HEK293T (cell line): ENCODE measurements around the gene TRIM21.
"Not testable (repeated sequence)": the region's sequence is repeated elsewhere in the genome, so short reads cannot be mapped to it uniquely, and the experiment has no call there.

Experiments used
- CTCF ChIA-PET: fragments of 350-600 bp; formaldehyde crosslinking; extraction: SDS; loops from one replicate; lab custom pipeline; 2021; ENCODE audit warnings: antibody characterized with exemption, inconsistent platforms; lab: Yijun Ruan, JAX
- POLR2A ChIA-PET: fragments of 350-600 bp; formaldehyde crosslinking; extraction: SDS; loops from one replicate; lab custom pipeline; 2020; ENCODE audit warnings: antibody characterized with exemption, inconsistent platforms; lab: Yijun Ruan, JAX
- DNase-seq: peaks from one replicate; pipeline ENCODE4 v3.0.0; 2012; ENCODE audit warnings: mixed read lengths; ENCODE audit errors: extremely low spot score
- ARNT ChIP-seq: fragments of 450-650 bp; IDR thresholded peaks from 2 replicates; pipeline ENCODE4 v1.6.1; 2017; ENCODE audit warnings: mild to moderate bottlenecking
- BHLHE40 ChIP-seq: fragments of 450-650 bp; IDR thresholded peaks from 2 replicates; pipeline ENCODE4 v1.6.1; 2016; ENCODE audit warnings: mild to moderate bottlenecking, moderate library complexity, borderline replicate concordance
- CTBP1 ChIP-seq: fragments of 450-650 bp; IDR thresholded peaks from 2 replicates; pipeline ENCODE4 v1.6.1; 2016; ENCODE audit warnings: borderline replicate concordance
- ELF4 ChIP-seq: fragments of 450-650 bp; IDR thresholded peaks from 2 replicates; pipeline ENCODE4 v1.6.1; 2017; ENCODE audit warnings: antibody characterized with exemption
- FOXA1 ChIP-seq: fragments of 450-650 bp; IDR thresholded peaks from 2 replicates; pipeline ENCODE4 v1.6.1; 2016; ENCODE audit warnings: mild to moderate bottlenecking
- FOXK2 ChIP-seq: fragments of 450-650 bp; IDR thresholded peaks from 2 replicates; pipeline ENCODE4 v1.6.1; 2016; ENCODE audit warnings: mild to moderate bottlenecking
- FOXM1 ChIP-seq: fragments of 450-650 bp; IDR thresholded peaks from 2 replicates; pipeline ENCODE4 v1.6.1; 2017; ENCODE audit warnings: mild to moderate bottlenecking, borderline replicate concordance
- HDGF ChIP-seq: fragments of 450-650 bp; IDR thresholded peaks from 2 replicates; pipeline ENCODE4 v1.6.1; 2017; ENCODE audit warnings: antibody characterized with exemption, borderline replicate concordance
- L3MBTL2 ChIP-seq: fragments of 450-650 bp; conservative IDR thresholded peaks from 2 replicates; pipeline ENCODE4 v1.6.1; 2016; ENCODE audit warnings: mild to moderate bottlenecking
- LEF1 ChIP-seq: fragments of 450-650 bp; IDR thresholded peaks from 2 replicates; pipeline ENCODE4 v1.6.1; 2017; ENCODE audit warnings: mild to moderate bottlenecking, borderline replicate concordance
- NFRKB ChIP-seq: fragments of 450-650 bp; IDR thresholded peaks from 2 replicates; pipeline ENCODE4 v1.6.1; 2016; ENCODE audit warnings: mild to moderate bottlenecking, moderate library complexity
- SP1 ChIP-seq: fragments of 450-650 bp; IDR thresholded peaks from 2 replicates; pipeline ENCODE4 v1.6.1; 2017
- SUZ12 ChIP-seq: fragments of 450-650 bp; IDR thresholded peaks from 2 replicates; pipeline ENCODE4 v1.6.1; 2016; ENCODE audit warnings: mild to moderate bottlenecking
- TARDBP ChIP-seq: fragments of 450-650 bp; IDR thresholded peaks from 2 replicates; pipeline ENCODE4 v1.6.1; 2016
- ZNF384 ChIP-seq: fragments of 450-650 bp; IDR thresholded peaks from 2 replicates; pipeline ENCODE4 v1.6.1; 2016
- TF ChIP-seq, protein P1 (sequence below): fragments of 450-650 bp; IDR thresholded peaks from 2 replicates; pipeline ENCODE4 v1.6.1; 2016

TRIM21 gene

DNA sequence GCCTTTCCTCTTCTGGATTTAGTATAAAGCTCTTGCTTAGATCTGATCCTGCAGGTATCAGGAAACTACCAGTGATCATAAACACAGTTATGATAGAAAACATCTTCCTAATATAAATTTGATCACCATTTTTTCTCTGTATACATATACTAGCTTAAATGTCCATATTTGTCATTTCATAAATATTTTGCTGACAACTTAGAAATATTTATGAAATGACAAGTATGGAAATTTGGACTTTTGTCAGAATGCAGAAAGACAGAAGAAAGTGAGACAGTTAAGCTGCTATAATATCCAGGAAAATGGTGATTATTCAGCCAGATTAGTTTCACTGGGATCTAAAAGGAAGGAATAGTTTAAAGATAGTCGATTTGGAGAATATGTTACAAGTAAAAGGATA is 22.8 kb upstream of the TRIM21 start:
- no peak for DNase-seq
- POLR2A ChIA-PET = no interaction called here
- TF ChIP-seq LEF1 = no peak
- TF ChIP-seq NFRKB = no peak
- CTCF ChIA-PET = interaction anchor here (0.6 kb wide), 1 partner anchor 214 kb away, joined by 3 read pairs; no protein-coding TSS in a partner anchor

DNA sequence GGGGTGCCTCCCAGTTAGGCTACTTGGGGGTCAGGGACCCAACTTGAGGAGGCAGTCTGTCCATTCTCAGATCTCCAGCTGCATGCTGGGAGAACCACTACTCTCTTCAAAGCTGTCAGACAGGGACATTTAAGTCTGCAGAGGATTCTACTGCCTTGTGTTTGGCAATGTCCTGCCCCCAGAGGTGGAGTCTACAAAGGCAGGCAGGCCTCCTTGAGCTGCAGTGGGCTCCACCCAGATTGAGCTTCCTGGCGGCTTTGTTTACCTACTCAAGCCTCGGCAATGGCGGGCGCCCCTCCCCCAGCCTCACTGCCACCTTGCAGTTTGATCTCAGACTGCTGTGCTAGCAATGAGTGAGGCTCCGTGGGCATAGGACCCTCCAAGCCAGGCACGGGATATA is 12.7 kb upstream of the TRIM21 start:
- POLR2A ChIA-PET, CTCF ChIA-PET, DNase-seq: not testable (repeated sequence)

DNA sequence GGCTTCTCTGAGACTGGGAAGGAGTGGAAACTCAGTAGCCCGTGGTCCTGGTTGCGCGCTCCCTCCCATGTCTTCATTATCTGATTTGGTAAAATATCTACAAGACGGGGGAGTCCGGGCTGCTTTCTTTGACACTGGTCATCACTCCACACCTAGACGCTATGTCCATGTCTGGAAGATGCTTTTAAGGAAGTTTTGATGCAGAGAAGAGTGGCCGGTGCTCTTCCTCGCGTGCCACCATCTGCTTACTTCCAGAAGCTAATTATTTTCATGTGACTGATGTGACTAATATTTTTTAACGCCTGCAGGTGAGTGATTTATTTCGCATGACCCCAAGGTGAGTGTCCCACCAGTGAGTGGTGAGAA is 339 bp upstream of the TRIM21 start:
- ChIA-PET POLR2A (interaction anchor here (1.3 to 1.8 kb wide), 2 partner anchors 16 to 206 kb away, joined by 4 read pairs; no protein-coding TSS in a partner anchor), CTCF (interaction anchor here (0.9 kb wide), 1 partner anchor 146 kb away, joined by 3 read pairs; no protein-coding TSS in a partner anchor)
- DNase-seq = no peak
- TF ChIP-seq LEF1 (no peak), SP1 (no peak), FOXM1 (no peak), CTBP1 (no peak), ZNF384 (no peak), L3MBTL2 (no peak), FOXA1 (no peak), TARDBP (no peak), NFRKB (no peak), BHLHE40 (no peak), SUZ12 (no peak), ARNT (no peak), FOXK2 (no peak), HDGF (no peak), ELF4 (no peak)
- TF ChIP-seq, protein P1, sequence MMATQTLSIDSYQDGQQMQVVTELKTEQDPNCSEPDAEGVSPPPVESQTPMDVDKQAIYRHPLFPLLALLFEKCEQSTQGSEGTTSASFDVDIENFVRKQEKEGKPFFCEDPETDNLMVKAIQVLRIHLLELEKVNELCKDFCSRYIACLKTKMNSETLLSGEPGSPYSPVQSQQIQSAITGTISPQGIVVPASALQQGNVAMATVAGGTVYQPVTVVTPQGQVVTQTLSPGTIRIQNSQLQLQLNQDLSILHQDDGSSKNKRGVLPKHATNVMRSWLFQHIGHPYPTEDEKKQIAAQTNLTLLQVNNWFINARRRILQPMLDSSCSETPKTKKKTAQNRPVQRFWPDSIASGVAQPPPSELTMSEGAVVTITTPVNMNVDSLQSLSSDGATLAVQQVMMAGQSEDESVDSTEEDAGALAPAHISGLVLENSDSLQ = no peak

DNA sequence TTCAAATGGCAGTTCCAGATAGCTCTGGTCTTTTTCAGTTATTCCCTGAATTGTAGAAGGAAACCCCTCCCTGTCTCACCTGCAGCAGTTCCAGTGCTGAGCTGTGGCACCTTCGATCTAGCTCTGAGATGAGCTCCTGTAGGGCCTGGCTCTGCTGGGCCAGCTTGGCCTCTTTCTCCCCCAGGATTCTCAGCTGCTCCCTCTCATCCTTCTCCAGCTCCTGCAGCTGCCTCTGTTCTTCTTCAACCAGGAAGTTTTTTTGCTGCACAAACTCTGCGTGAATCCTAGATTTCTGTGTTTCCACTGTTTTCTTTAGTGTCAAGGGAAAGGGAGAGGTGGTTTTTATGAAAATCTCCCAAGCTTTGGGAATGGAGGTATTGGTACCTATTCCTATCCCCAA is 5.3 kb downstream of the TRIM21 start:
- POLR2A ChIA-PET = no interaction called here
- TF ChIP-seq BHLHE40 (no peak), ELF4 (no peak), ZNF384 (no peak), FOXK2 (no peak), NFRKB (no peak), SP1 (no peak), FOXA1 (no peak), TARDBP (no peak), ARNT (no peak), L3MBTL2 (no peak), HDGF (no peak), FOXM1 (no peak), LEF1 (no peak), CTBP1 (no peak), SUZ12 (no peak)
- TF ChIP-seq, protein P1 = no peak
- CTCF ChIA-PET = no interaction called here
- no peak for DNase-seq

DNA sequence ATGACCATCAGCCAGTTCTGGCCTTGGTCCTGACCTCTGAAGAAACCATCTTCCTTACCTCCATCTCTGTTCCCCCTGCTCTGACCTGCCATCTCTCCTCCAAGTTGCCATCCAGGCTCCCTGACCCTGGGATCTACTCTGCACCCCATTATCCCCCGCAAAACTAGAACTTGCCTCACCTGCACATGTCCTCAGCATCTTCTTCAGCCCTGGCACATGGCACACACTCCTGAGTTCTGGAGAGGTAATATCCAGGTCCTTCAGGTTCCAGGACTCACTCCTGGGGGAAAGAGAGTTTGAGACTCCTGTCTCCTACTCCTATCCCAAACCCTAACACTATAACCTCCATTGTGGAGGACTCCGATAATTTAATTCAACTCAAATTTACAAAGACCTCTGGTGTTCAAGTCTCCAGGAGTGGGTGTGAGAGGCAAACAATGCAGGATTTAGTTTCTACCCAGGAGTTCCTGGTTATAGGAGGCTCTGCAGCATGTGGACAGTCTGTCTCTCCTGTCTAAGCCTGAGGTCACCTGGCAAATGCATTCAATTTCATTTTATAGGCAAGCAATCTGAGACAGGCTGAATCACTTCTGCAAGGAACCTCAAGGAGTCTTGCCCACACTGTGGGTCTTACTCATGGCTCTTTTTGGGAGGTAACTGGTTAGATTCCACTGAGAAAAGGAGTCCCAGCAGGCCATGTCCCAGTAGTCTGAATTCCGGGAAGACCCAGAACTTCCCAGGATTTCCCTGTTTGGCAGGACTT is 7.3 kb downstream of the TRIM21 start:
- CTCF ChIA-PET = no interaction called here
- DNase-seq = no peak
- TF ChIP-seq LEF1 (no peak), SUZ12 (no peak), SP1 (no peak), L3MBTL2 (no peak), ELF4 (no peak)
- POLR2A ChIA-PET = no interaction called here

DNA sequence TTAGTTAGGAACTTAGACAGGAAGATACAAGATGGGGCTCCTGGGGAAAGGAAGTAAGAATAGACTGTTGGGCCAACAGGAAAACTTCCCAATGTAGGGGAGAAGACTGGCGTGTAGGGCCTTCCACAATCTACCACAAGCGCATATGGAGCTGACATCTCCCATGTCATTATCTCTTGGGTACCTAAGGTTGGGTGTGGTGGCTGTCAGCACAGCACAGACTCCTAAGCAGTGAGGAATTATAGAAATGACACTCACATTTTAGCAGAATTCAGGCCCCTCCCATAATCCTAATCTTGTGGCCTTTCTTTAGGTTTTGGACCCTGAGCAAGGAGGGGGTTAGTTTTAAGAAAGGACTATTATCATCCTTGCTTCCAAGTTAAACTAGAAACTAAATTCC is 11.6 kb downstream of the TRIM21 start:
- DNase-seq = no peak
- CTCF ChIA-PET = no interaction called here
- TF ChIP-seq, protein P1 = no peak
- no peak for TF ChIP-seq SP1
- TF ChIP-seq ELF4 = no peak
- TF ChIP-seq SUZ12 = no peak
- no peak for TF ChIP-seq TARDBP
- no peak for TF ChIP-seq CTBP1
- TF ChIP-seq LEF1 = no peak
- no peak for TF ChIP-seq FOXM1
- no peak for TF ChIP-seq FOXA1
- TF ChIP-seq BHLHE40 = no peak
- no peak for TF ChIP-seq FOXK2
- no peak for TF ChIP-seq L3MBTL2
- no peak for TF ChIP-seq HDGF
- POLR2A ChIA-PET = no interaction called here
